GM21381 (cell line): ENCODE results near the gene GRK5.
"Not testable (repeated sequence)": the region's sequence is repeated elsewhere in the genome, so short reads cannot be mapped to it uniquely, and the experiment has no call there.

Experiments used
- ATAC-seq: cut with Tn5 transposase; IDR thresholded peaks from one replicate; pipeline ENCODE4 v1.9.1; 2021; ENCODE audit warnings: mild to moderate bottlenecking, moderate library complexity; ENCODE audit not compliant: unreplicated experiment

Gene GRK5

DNA sequence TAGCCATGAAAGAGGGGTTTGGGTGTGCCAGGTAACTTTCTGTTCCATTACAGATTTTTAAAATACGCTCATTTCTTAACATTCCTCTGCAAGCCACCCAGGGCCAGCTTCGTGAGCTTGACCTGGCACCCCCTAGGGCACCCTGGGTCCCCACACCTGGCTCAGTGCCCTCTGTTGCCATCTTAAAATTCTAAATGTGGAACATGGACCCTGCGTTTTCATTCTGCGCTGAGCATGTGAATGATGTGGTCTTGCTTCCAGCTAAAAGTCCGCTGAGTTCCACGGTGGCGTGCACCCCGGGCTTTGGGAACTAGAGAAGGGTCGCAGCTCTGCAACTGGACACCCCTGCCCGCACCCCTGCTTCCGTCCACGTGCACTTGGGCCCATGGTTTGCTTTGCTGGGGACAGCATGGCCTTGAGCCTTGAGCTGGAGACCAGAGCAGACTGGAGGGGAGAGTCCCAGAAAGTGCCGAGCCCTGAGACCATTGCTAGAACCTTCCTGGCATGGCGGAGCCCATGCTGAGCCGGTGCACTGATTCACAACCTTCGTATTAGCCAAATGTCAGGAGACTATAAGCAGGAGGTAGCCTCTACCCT, 244.0 kb downstream of the GRK5 start:
- ATAC-seq, result no peak

DNA sequence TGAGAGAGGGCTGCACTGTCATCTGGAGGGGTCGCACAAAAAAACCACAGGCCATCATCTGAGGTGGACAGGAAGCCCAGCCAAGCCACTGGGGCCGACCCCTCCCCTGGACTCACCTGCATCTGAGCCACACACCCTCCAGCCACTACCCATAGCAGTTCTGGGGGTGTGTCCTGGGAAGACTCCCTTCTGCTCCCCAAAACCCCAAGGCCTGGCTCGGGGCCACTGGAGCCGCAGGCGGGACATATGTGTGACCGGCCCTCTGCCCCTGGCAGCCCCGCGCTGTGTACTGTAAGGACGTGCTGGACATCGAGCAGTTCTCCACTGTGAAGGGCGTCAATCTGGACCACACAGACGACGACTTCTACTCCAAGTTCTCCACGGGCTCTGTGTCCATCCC, 245.0 kb downstream of the GRK5 start:
- no peak for ATAC-seq

GRCh38 chr10:119453313-119453712, 245.9 kb downstream of the GRK5 start:
- ATAC-seq, result no peak

GRCh38 chr10:119454316-119454715, 246.9 kb downstream of the GRK5 start:
- ATAC-seq, result no peak

- ATAC-seq, result no peak
Measured at GRCh38 chr10:119454990-119455389, 247.6 kb downstream of the GRK5 start.

DNA sequence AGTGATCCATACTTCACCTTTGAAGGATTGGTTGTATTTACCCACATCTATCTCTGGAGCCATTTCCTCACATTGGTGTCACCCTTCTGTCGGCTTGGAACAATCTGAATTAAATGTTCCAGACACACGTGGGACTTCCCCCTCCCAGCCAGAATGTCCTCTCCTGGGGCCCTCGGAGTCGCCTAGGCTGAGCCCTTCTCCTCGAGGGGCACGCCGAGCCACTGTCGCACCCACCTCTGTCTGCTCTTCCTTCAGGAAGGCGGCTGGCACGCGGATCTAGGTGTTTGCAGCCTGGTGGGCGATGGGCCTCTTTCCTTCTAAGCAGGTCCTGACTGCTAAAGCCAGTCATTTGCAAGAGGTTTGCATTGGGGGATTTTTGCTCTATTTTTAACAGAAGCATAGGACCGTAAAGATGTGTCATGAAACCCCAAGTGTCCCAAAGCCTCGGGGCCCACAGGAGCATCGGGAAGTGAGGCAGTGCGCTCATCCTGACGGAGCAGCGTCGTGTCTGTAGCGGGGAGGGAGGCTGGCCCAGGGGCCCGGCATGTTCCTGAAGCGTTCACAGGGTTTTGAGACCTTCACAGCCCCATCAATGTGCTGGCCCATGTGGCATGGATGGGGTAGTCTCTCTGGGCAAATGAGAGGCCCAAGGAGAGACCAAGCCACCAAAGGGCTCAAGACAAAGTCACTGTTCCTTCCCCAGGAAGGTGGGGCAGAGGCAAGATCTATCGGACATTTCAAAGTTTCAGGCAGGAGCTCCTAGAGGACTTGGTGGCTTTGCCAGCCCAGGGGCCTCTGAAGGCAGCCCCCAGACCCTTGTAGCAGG, 248.5 kb downstream of the GRK5 start:
- no peak for ATAC-seq

DNA sequence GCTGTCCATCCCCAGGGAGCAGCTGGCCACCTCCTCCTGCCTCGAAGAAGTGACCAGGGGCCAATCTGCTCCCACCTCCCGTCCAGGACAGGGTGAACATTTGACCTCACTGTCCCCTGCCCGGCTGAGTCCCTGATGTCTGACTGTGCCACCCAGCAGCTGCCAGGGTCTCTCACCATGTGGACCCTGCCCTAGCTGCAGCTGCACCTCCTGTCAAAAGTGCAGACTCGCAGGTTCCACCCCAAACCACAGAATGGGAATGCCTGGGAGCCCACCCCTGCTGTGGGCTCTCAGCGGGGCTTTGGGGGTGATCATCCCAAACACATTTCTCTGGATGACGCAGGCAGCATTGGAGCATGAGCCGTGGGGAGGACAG, 249.1 kb downstream of the GRK5 start:
- no peak for ATAC-seq

DNA sequence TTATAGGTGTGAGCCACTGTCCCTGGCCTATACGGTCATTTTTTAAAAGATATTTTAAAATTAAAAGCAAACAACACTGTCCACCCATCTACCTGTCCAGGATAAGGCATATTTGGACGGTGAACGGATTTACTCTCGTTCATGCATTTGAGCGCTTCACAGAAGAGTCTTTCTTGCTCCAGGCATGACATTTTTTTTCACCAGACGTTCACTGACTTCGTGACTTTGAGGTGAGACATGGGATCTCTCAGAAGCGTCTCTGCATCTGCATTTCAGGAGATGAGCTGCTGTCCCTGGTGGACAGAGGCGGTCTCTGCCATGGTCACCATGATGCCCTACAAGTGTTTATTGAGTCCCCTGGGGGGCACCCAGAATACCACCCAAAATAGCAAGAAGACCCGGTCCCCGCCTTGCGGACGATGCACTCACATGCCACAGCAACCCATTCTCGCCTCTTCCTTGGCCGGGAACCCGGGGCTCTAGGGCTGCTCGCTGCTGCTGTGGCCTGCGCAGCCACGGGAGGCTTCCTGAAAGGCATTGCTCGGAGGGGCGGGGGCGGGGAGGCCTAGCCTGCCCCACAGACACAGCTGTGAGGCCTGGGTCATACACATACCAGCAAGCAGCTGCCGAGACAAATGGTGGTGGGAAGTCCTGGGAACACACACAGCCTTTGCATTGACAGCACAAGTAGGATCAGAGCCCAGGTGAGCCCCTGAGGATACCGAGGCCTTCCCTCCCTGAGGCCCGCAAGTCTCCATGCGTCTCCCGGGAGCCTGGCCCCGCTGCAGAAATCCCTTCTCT, 250.8 kb downstream of the GRK5 start:
- no peak for ATAC-seq

GRCh38 chr10:119459681-119460340, 252.4 kb downstream of the GRK5 start:
- ATAC-seq, result no peak

GRCh38 chr10:119460369-119461195, 253.2 kb downstream of the GRK5 start:
- ATAC-seq, result no peak

GRCh38 chr10:119461380-119461779, 254.0 kb downstream of the GRK5 start:
- peak; percentile 45 for ATAC-seq

GRCh38 chr10:119461923-119462322, 254.6 kb downstream of the GRK5 start:
- peak; percentile 66 for ATAC-seq

- no peak for ATAC-seq
Measured at GRCh38 chr10:119462773-119463172, 255.4 kb downstream of the GRK5 start.

DNA sequence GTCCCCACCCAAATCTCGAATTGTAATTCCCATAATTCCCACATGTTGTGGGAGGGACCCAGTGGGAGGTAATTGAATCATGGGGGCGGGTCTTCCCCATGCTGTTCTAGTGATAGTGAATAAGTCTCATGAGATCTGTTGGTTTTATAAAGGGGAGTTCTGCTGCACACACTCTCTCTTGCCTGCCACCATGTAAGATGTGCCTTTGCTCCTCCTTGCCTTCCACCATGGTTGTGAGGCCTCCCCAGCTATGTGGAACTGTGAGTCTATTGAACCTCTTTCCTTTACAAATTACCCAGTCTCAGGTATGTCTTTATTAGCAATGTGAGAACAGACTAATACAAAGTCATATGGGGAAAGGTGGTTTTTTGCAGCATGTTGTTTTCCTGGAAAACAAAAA, 255.8 kb downstream of the GRK5 start:
- ATAC-seq, result not testable (repeated sequence)

- no peak for ATAC-seq
Measured at GRCh38 chr10:119465085-119465484, 257.7 kb downstream of the GRK5 start.

- no peak for ATAC-seq
Measured at GRCh38 chr10:119466076-119466475, 258.7 kb downstream of the GRK5 start.

GRCh38 chr10:119466655-119467054, 259.3 kb downstream of the GRK5 start:
- ATAC-seq, result no peak

DNA sequence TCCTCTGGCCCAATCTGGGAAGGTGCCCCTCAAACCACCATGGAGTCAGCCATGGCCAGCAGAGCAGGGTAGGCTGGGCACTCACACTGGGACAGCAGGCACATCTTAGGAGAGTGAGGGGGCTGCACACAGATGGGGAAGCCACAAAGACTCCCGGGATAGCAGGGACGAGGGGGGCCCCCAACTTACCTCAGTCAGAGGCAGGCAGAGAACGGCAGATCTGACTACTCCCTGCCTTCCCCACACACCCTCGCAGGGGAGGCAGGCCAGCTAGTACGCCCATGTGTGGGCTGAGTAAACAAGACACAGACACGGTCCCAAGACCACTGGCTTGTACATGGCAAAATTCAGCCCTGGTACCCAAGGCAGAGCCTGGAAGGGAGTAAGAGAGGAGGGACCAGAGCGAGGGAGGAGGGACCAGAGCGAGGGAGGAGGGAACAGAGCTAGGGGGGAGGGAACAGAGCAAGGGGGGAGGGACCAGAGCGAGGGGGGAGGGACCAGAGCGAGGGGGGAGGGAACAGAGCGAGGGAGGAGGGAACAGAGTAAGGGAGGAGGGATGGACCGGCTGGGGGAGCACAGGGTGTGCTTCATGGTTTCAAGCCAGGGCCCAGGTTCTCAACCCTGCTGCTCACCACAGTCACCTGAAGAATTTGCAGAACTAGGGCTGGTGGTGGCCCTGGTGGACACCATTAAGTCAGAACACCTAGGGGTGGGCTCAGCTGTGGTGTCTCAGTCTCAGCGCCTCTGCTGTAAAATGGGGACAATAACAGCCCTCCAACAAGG, 261.4 kb downstream of the GRK5 start:
- ATAC-seq, result no peak

DNA sequence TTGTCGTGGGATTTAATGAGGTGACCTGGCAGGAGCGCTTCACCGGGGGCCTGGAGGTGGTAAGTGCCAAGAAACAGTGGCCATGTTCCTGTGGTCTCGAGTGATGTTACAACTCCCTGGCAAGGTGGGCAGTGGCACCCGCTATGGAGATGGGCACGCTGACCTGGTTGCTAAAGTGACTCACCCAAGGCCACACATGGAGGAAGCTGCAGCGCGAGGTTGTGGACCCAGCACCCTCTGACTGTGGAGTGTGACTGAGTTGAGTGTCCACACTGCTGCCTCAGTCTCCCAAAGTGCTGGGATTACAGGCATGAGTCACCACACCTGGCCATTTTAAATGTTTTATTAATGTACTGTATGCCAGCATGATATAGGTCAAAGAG, 261.9 kb downstream of the GRK5 start:
- ATAC-seq, result no peak

DNA sequence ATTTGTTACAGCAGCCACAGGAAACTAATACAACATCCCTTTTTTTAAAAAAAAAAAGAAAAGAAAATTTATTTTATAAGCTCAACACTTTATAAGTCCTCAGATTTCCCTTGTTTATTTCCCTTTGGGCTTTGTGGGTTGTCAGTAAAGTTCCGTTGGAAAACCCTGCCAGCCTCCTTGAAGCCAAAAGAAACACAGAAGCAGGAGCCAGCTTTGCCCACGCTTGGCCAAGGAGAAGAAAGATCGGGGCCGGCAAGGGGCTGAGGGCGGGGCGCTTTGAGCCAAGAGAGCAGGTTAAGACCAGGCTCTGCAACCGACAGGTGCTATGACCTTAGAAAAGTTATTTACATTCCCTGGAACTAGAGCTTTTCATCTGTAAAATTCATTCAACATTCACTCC, 262.5 kb downstream of the GRK5 start:
- ATAC-seq, result no peak
